ENCODE results near the gene CMKLR1. TPM values are rescaled to one million over a fixed set of nuclear protein-coding genes. Genes with fewer than 3 reads are reported as not detected.

The CMKLR1 gene
- total RNA-seq, 1 donor from 2014 or later: not detected

DNA sequence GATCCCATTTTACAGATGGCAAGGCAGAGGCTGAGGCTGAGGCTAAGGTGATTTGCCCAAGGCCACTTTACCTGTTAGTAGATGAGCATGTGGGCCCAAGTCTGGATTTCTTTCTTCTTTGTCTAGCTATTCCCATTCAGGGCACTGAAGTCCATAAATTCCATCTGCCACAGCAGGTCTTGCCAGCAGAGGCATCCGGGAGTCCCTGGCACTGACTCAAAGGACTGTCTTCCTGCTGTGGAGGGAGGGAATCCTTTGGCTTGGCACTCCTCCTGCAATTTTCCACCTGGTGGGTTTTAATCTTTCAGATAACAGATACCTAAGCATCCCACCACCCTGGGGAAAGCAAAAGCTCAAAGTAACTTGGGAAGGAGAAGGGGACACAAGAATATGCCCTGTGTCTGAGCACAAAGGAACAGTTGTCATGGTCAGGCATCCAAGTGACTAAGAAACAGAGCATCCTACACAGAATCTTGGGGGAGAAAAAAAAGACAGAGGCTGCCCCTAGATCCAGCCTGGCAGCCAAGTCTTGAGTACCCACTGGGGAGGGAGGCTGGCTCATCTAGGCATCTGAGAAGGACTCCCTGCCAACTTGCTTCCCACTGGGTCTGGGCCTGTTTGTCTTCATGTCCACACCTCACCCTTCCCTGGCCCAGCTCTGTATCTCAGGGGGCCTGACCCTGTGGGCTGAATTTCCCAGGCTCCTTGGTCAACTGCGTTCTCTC lies 35.6 kb upstream of the CMKLR1 start:
- Mint-ChIP-seq H3K4me3 (ENCODE audit: low read depth) (no peak overlapping the region), H3K36me3 (ENCODE audit: insufficient read depth) (no peaks in the 10 kb centered on the region), H3K9me3 (ENCODE audit: low read depth) (peaks cover 20% of the 10 kb centered on the region), H3K27ac (no peak overlapping the region), H3K27me3 (no peaks in the 10 kb centered on the region), H3K4me1 (ENCODE audit: low read depth) (no peaks in the 10 kb centered on the region)
- TF ChIP-seq CTCF (IDR thresholded peaks at IDR 0.05; ENCODE audit: unreplicated experiment): no peak
- DNase-seq (ENCODE audit: low spot score, unreplicated experiment): no peak

DNA sequence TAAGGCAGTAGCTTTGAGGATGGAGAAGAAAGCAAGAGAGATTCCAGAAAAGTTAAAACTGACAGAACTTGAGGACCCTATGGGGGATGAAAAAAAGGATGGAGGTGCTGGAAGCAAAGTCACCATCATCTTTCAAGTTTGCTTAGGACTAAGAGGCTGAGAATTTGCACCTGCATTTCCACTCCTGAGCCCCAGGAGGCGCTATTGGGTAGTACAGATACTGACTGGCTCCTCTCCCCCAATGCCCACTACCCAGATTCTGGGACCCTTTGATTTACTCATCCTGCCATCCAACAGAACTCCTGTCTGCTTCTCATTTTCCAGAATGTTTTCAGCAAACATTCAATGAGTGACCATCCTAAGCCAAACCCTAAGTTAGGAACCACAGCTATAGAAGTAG lies 34.0 kb upstream of the CMKLR1 start:
- Mint-ChIP-seq H3K4me1 (ENCODE audit: low read depth) (no peaks in the 10 kb centered on the region), H3K27me3 (no peaks in the 10 kb centered on the region), H3K4me3 (ENCODE audit: low read depth) (no peak overlapping the region), H3K27ac (no peak overlapping the region), H3K9me3 (ENCODE audit: low read depth) (peaks cover 20% of the 10 kb centered on the region), H3K36me3 (ENCODE audit: insufficient read depth) (no peaks in the 10 kb centered on the region)
- DNase-seq (ENCODE audit: low spot score, unreplicated experiment): no peak
- TF ChIP-seq CTCF (IDR thresholded peaks at IDR 0.05; ENCODE audit: unreplicated experiment): no peak

DNA sequence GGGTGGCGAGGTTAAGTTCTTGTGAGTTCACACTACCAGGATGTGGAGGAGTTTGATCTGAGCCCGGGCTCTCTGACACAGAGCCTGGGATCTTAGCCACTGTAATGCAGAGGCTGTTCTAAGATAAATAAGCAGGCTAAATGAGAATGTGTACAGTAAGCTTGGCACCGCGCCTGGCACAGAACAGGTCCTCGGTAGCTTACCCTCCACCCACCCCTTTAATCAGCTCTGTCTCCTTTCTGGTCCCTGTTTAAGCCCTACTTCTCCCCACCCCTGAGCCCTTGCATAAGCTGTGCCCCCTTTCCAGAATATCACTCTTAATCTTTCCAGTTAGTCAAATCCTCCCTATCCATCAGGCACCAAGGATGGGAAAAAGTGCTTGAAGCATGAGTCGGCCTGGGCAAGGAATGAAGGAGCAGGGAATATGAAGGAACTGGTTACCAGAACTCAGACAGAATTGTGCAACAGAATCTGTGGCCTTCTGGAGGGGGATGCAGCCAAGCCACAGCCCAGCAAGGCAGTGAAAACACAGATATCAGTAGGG lies 32.8 kb upstream of the CMKLR1 start:
- Mint-ChIP-seq H3K4me3 (ENCODE audit: low read depth) (no peak overlapping the region), H3K36me3 (ENCODE audit: insufficient read depth) (no peaks in the 10 kb centered on the region), H3K4me1 (ENCODE audit: low read depth) (no peaks in the 10 kb centered on the region), H3K9me3 (ENCODE audit: low read depth) (peaks cover 10% of the 10 kb centered on the region), H3K27ac (no peak overlapping the region), H3K27me3 (no peaks in the 10 kb centered on the region)
- no peak for TF ChIP-seq CTCF (IDR thresholded peaks at IDR 0.05; ENCODE audit: unreplicated experiment)
- no peak for DNase-seq (ENCODE audit: low spot score, unreplicated experiment)

GRCh38 chr12:108370415-108370814 lies 31.3 kb upstream of the CMKLR1 start:
- TF ChIP-seq CTCF (IDR thresholded peaks at IDR 0.05; ENCODE audit: unreplicated experiment): no peak
- Mint-ChIP-seq H3K36me3 (ENCODE audit: insufficient read depth) (no peaks in the 10 kb centered on the region), H3K27ac (no peak overlapping the region), H3K27me3 (peaks cover 7% of the 10 kb centered on the region), H3K9me3 (ENCODE audit: low read depth) (peaks cover 5% of the 10 kb centered on the region), H3K4me3 (ENCODE audit: low read depth) (no peak overlapping the region), H3K4me1 (ENCODE audit: low read depth) (no peaks in the 10 kb centered on the region)
- no peak for DNase-seq (ENCODE audit: low spot score, unreplicated experiment)

- no peaks in the 10 kb centered on the region for H3K36me3 Mint-ChIP-seq (ENCODE audit: insufficient read depth)
- no peak overlapping the region for H3K4me3 Mint-ChIP-seq (ENCODE audit: low read depth)
- DNase-seq (ENCODE audit: low spot score, unreplicated experiment): no peak
- peaks cover 7% of the 10 kb centered on the region for H3K27me3 Mint-ChIP-seq
- H3K4me1 Mint-ChIP-seq (ENCODE audit: low read depth): no peaks in the 10 kb centered on the region
- H3K27ac Mint-ChIP-seq: no peak overlapping the region
- peaks cover 5% of the 10 kb centered on the region for H3K9me3 Mint-ChIP-seq (ENCODE audit: low read depth)
- no peak for TF ChIP-seq CTCF (IDR thresholded peaks at IDR 0.05; ENCODE audit: unreplicated experiment)
Measured at GRCh38 chr12:108369736-108370396, 30.8 kb upstream of the CMKLR1 start.

Measured in progenitor cell of endocrine pancreas (in vitro differentiated cells).